HepG2 (cell line): Measurements from ENCODE around the gene SLC25A45. TPM values are rescaled to one million over a fixed set of nuclear protein-coding genes. Genes with fewer than 3 reads are reported as not detected.

Source experiments
- ATAC-seq: fragments of 200-7000 bp; cut with Tn5 transposase; 3 replicates; pipeline ENCODE4 v1.9.1; 2020; ENCODE audit warnings: mild to moderate bottlenecking, moderate library complexity
- BruUV-seq: library from RNA; stranded (reverse); fragments of 400-500 nt; replicated peaks from 2 replicates; lab custom pipeline; 2021; lab: Mats Ljungman, UMichigan
- CTCF ChIA-PET: fragments of 300-600 bp; formaldehyde crosslinking; extraction: SDS; loops from one replicate; lab custom pipeline; 2021; ENCODE audit warnings: low total read pairs, inconsistent platforms, low intra/inter-chr PET ratio; lab: Yijun Ruan, JAX
- POLR2A ChIA-PET: fragments of 350-600 bp; sonication (Branson Sonifier 250); formaldehyde crosslinking; loops from one replicate; lab custom pipeline; 2020; ENCODE audit warnings: antibody characterized with exemption, inconsistent platforms; lab: Yijun Ruan, JAX
- DNase-seq: peaks from one replicate; pipeline ENCODE4 v3.0.0-alpha.2; 2015; ENCODE audit warnings: low spot score
- FAIRE-seq: peaks from 3 replicates; lab custom pipeline; 2011; peaks lifted over from hg19 to GRCh38; lab: Jason Lieb, UNC
- H2AFZ ChIP-seq: one replicate; pipeline ENCODE4 v1.6.1; 2011; ENCODE audit warnings: low read length, inconsistent platforms
- H3K27ac ChIP-seq: fragments of 300-600 bp; 3 replicates; pipeline ENCODE4 v1.8.0; 2011; ENCODE audit warnings: mixed run types, mild to moderate bottlenecking, mixed read lengths, low read length, inconsistent platforms; ENCODE audit not compliant: insufficient read depth; ENCODE audit errors: extremely low read length
- H3K27me3 ChIP-seq, 2 experiments: fragments of 200-600 bp in 1 of 2; 2 replicates in 1 of 2; 3 replicates in 1 of 2; pipeline versions ENCODE4 v1.6.0 to v1.8.0; 2011; ENCODE audit warnings: low read length in 2 of 2, mild to moderate bottlenecking in 2 of 2, moderate library complexity in 2 of 2, inconsistent platforms in 1 of 2; ENCODE audit not compliant: insufficient read depth in 2 of 2, control insufficient read depth in 1 of 2
- H3K36me3 ChIP-seq, 2 experiments: fragments of 200-600 bp in 1 of 2; replicated peaks in 1 of 2; 2 replicates in 1 of 2; 3 replicates in 1 of 2; pipeline versions ENCODE4 v1.5.1 to v1.8.0; 2011; ENCODE audit warnings: low read length in 2 of 2, inconsistent platforms in 1 of 2; ENCODE audit not compliant: insufficient read depth in 2 of 2, control insufficient read depth in 1 of 2
- H3K4me1 ChIP-seq: 2 replicates; pipeline ENCODE4 v1.5.1; 2012; ENCODE audit warnings: low read length, inconsistent platforms; ENCODE audit not compliant: insufficient read depth
- H3K4me2 ChIP-seq: 2 replicates; pipeline ENCODE4 v1.6.0; 2011; ENCODE audit warnings: low read depth, low read length, inconsistent platforms
- H3K4me3 ChIP-seq, 3 experiments: fragments of 200-600 bp in 1 of 3; sonication (generic), shearing (Covaris generic) in 1 of 3; replicated peaks in 1 of 3; 2 replicates each; pipeline ENCODE4 v1.5.1; 2011 to 2016; ENCODE audit warnings: low read length in 3 of 3, inconsistent platforms in 2 of 3, low read depth in 2 of 3, mild to moderate bottlenecking in 2 of 3, control low read depth in 1 of 3, mixed read lengths in 1 of 3; ENCODE audit not compliant: insufficient read depth in 1 of 3
- H3K79me2 ChIP-seq: one replicate; pipeline ENCODE4 v1.6.1; 2011; ENCODE audit warnings: low read length, inconsistent platforms; ENCODE audit not compliant: insufficient read depth
- H3K9ac ChIP-seq: 2 replicates; pipeline ENCODE4 v1.6.0; 2011; ENCODE audit warnings: mild to moderate bottlenecking, low read depth, low read length, inconsistent platforms; ENCODE audit not compliant: insufficient read depth
- H3K9me3 ChIP-seq: 2 replicates; pipeline ENCODE4 v1.5.1; 2012; ENCODE audit warnings: mild to moderate bottlenecking, low read length
- H4K20me1 ChIP-seq: 2 replicates; pipeline ENCODE4 v1.6.0; 2011; ENCODE audit warnings: inconsistent platforms, mild to moderate bottlenecking, low read length, moderate library complexity; ENCODE audit not compliant: insufficient read depth
- BCL6 ChIP-seq: IDR thresholded peaks from 2 replicates; pipeline ENCODE4 v1.6.1; 2016; ENCODE audit warnings: missing genetic modification reagents, missing compliant biosample characterization
- CTCF ChIP-seq: sonication (generic); formaldehyde crosslinking; IDR thresholded peaks from 2 replicates; pipeline ENCODE4 v1.5.0; 2020; ENCODE audit warnings: mild to moderate bottlenecking, missing genetic modification reagents, moderate library complexity
- IKZF1 ChIP-seq: fragments of 450-650 bp; IDR thresholded peaks from 2 replicates; pipeline ENCODE4 v1.7.1; 2016
- PCBP1 ChIP-seq: fragments of 200-400 bp; formaldehyde crosslinking; IDR thresholded peaks from 2 replicates; pipeline ENCODE4 v1.6.1; 2017; ENCODE audit warnings: mild to moderate bottlenecking, low read depth, low read length, borderline replicate concordance
- TCF7 ChIP-seq: sonication (generic); IDR thresholded peaks from 2 replicates; pipeline ENCODE4 v1.6.1; 2016; ENCODE audit warnings: antibody characterized with exemption, low read depth
- ZMAT3 ChIP-seq: sonication (generic); formaldehyde crosslinking; conservative IDR thresholded peaks from 2 replicates; pipeline ENCODE4 v1.7.0; 2021; ENCODE audit warnings: missing genetic modification reagents
- ZNF770 ChIP-seq: sonication (generic); formaldehyde crosslinking; IDR thresholded peaks from 2 replicates; pipeline ENCODE4 v1.5.0; 2020; ENCODE audit warnings: mild to moderate bottlenecking, missing genetic modification reagents
- WGBS: methylation state at CpG from one replicate; pipeline ENCODE4 v1.1.6; 2017; ENCODE audit warnings: low lambda C conversion rate; 5-methylcytosine and 5-hydroxymethylcytosine counted together
- in situ Hi-C: cut with HindIII; loops from 2 replicates; pipeline ENCODE4 v1.10.0; 2017; ENCODE audit warnings: low pct_unique_long_range_greater_than_20kb; ENCODE audit not compliant: extremely low pct_ligation_motif_present
- intact Hi-C: fragments of 100-400 bp; cut with micrococcal nuclease; formaldehyde crosslinking; loops from one replicate; pipeline ENCODE4 v1.10.0; 2022; ENCODE audit not compliant: unreplicated experiment
- polyA plus RNA-seq, 8 experiments: library from polyadenylated mRNA; depleted of rRNA in 3 of 8; stranded (reverse) in 7 of 8; unstranded in 1 of 8; fragments of >200 nt; fragmentation: Illumina TruSeq in 4 of 8; extraction: Trizol in 4 of 8; gene quantifications; 2 replicates each; pipeline versions ENCODE4 v1.2.1 to v1.2.3, GENCODE V29; 2011 to 2016; ENCODE audit warnings: low read depth in 4 of 8, missing spikeins in 1 of 8, mixed read lengths in 1 of 8; ENCODE audit not compliant: insufficient read depth in 1 of 8
- total RNA-seq, 5 experiments: library from RNA; depleted of rRNA; stranded (reverse); fragments of >200 nt; fragmentation: Illumina TruSeq; extraction: Trizol; gene quantifications; 2 replicates each; pipeline ENCODE4 v1.2.3, GENCODE V29; 2016; ENCODE audit warnings: low read depth in 1 of 5
- TF ChIP-seq, protein P1 (sequence below): sonication (generic); formaldehyde crosslinking; IDR thresholded peaks from 2 replicates; pipeline ENCODE4 v1.5.1; 2020; ENCODE audit warnings: mild to moderate bottlenecking, missing genetic modification reagents, moderate library complexity

The SLC25A45 gene
- total and polyA plus RNA-seq, 2 of the 13 experiments (the other 11 are each of a cell fraction or from before 2014, with no cell fraction given): 1.2 to 3.4 TPM

GRCh38 chr11:65401073-65401802 is 18.8 kb upstream of the SLC25A45 start:
- Histone ChIP-seq H3K4me2 (peak overlapping the region; percentile 43), H3K79me2 (no peaks in the 10 kb centered on the region), H3K36me3 (peaks cover 14 to 23% of the 10 kb centered on the region in 2 experiments; a peak in 4 of 5 replicates), H3K4me3 (no peak overlapping the region), H4K20me1 (no peaks in the 10 kb centered on the region), H3K27me3 (no peaks in the 10 kb centered on the region), H3K27ac (peak overlapping the region; percentile 24), H3K9me3 (no peaks in the 10 kb centered on the region), H3K4me1 (peaks cover 19% of the 10 kb centered on the region), H3K9ac (no peak overlapping the region), H2AFZ (no peak overlapping the region)
- intact Hi-C loops: no loop called here
- FAIRE-seq: no peak
- 68% methylated on average over 13 of the region's 16 CpGs for WGBS
- DNase-seq: no peak
- no TSS peak for BruUV-seq
- ChIA-PET CTCF (no interaction called here), POLR2A (interaction anchor here (0.5 to 7.6 kb wide), 14 partner anchors 15 to 98 kb away, joined by 3 to 98 read pairs (median 4); partner anchors contain the start of genes FRMD8, MALAT1, NEAT1 and SLC25A45)
- TF ChIP-seq ZNF770 (CRISPR knock-in tag): peak; percentile 79; the same call in 1 of the 2 replicates
- TF ChIP-seq IKZF1: no peak
- TF ChIP-seq, protein P1, sequence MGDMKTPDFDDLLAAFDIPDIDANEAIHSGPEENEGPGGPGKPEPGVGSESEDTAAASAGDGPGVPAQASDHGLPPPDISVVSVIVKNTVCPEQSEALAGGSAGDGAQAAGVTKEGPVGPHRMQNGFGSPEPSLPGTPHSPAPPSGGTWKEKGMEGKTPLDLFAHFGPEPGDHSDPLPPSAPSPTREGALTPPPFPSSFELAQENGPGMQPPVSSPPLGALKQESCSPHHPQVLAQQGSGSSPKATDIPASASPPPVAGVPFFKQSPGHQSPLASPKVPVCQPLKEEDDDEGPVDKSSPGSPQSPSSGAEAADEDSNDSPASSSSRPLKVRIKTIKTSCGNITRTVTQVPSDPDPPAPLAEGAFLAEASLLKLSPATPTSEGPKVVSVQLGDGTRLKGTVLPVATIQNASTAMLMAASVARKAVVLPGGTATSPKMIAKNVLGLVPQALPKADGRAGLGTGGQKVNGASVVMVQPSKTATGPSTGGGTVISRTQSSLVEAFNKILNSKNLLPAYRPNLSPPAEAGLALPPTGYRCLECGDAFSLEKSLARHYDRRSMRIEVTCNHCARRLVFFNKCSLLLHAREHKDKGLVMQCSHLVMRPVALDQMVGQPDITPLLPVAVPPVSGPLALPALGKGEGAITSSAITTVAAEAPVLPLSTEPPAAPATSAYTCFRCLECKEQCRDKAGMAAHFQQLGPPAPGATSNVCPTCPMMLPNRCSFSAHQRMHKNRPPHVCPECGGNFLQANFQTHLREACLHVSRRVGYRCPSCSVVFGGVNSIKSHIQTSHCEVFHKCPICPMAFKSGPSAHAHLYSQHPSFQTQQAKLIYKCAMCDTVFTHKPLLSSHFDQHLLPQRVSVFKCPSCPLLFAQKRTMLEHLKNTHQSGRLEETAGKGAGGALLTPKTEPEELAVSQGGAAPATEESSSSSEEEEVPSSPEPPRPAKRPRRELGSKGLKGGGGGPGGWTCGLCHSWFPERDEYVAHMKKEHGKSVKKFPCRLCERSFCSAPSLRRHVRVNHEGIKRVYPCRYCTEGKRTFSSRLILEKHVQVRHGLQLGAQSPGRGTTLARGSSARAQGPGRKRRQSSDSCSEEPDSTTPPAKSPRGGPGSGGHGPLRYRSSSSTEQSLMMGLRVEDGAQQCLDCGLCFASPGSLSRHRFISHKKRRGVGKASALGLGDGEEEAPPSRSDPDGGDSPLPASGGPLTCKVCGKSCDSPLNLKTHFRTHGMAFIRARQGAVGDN (CRISPR knock-in tag): peak; percentile 14; the same call in 1 of the 2 replicates
- TF ChIP-seq PCBP1: peak; percentile 58; the same call in 1 of the 2 replicates
- 0 out of 2 replicates have a peak, but pooled peaks have one; percentile 18 for TF ChIP-seq TCF7
- no peak for TF ChIP-seq ZMAT3 (CRISPR knock-in tag)
- peak; percentile 67 for TF ChIP-seq BCL6 (CRISPR knock-in tag)
- peak; percentile 36 for TF ChIP-seq CTCF (CRISPR knock-in tag)
- no peak; the same call in 2 of the 3 replicates for ATAC-seq
- in situ Hi-C loops: no loop called here
